ENCODE data around the gene RXFP4. TPM values are rescaled to one million over a fixed set of nuclear protein-coding genes. Genes with fewer than 3 reads are reported as not detected.
A peak's percentile ranks its signal among the peaks of the same experiment; 100 is the strongest.

RXFP4 gene
- total and polyA plus RNA-seq, 2 of the 13 experiments (the other 11 are each of a cell fraction or from before 2014, with no cell fraction given) = 0.38 to 1.4 TPM

- TF ChIP-seq, protein P1, sequence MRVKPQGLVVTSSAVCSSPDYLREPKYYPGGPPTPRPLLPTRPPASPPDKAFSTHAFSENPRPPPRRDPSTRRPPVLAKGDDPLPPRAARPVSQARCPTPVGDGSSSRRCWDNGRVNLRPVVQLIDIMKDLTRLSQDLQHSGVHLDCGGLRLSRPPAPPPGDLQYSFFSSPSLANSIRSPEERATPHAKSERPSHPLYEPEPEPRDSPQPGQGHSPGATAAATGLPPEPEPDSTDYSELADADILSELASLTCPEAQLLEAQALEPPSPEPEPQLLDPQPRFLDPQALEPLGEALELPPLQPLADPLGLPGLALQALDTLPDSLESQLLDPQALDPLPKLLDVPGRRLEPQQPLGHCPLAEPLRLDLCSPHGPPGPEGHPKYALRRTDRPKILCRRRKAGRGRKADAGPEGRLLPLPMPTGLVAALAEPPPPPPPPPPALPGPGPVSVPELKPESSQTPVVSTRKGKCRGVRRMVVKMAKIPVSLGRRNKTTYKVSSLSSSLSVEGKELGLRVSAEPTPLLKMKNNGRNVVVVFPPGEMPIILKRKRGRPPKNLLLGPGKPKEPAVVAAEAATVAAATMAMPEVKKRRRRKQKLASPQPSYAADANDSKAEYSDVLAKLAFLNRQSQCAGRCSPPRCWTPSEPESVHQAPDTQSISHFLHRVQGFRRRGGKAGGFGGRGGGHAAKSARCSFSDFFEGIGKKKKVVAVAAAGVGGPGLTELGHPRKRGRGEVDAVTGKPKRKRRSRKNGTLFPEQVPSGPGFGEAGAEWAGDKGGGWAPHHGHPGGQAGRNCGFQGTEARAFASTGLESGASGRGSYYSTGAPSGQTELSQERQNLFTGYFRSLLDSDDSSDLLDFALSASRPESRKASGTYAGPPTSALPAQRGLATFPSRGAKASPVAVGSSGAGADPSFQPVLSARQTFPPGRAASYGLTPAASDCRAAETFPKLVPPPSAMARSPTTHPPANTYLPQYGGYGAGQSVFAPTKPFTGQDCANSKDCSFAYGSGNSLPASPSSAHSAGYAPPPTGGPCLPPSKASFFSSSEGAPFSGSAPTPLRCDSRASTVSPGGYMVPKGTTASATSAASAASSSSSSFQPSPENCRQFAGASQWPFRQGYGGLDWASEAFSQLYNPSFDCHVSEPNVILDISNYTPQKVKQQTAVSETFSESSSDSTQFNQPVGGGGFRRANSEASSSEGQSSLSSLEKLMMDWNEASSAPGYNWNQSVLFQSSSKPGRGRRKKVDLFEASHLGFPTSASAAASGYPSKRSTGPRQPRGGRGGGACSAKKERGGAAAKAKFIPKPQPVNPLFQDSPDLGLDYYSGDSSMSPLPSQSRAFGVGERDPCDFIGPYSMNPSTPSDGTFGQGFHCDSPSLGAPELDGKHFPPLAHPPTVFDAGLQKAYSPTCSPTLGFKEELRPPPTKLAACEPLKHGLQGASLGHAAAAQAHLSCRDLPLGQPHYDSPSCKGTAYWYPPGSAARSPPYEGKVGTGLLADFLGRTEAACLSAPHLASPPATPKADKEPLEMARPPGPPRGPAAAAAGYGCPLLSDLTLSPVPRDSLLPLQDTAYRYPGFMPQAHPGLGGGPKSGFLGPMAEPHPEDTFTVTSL (CRISPR knock-in tag; IDR thresholded peaks at IDR 0.05; ENCODE audit: borderline replicate concordance) = peak; percentile 71; the same call in 1 of the 2 replicates
- TF ChIP-seq ETV5 (CRISPR knock-in tag; IDR thresholded peaks at IDR 0.05; ENCODE audit: borderline replicate concordance) (peak; percentile 28; the same call in 1 of the 2 replicates), ARID5B (CRISPR knock-in tag; IDR thresholded peaks at IDR 0.05) (peak; percentile 78; the same call in 1 of the 2 replicates), BHLHE40 (IDR thresholded peaks at IDR 0.05; ENCODE audit: low read length) (peak; percentile 72), FOXP4 (CRISPR knock-in tag; IDR thresholded peaks at IDR 0.05) (peak; percentile 83), FOXA3 (CRISPR knock-in tag; IDR thresholded peaks at IDR 0.05) (peak; percentile 43; the same call in 1 of the 2 replicates), SMARCE1 (IDR thresholded peaks at IDR 0.05; ENCODE audit: borderline replicate concordance) (no peak)
- TF ChIP-seq, protein P2, sequence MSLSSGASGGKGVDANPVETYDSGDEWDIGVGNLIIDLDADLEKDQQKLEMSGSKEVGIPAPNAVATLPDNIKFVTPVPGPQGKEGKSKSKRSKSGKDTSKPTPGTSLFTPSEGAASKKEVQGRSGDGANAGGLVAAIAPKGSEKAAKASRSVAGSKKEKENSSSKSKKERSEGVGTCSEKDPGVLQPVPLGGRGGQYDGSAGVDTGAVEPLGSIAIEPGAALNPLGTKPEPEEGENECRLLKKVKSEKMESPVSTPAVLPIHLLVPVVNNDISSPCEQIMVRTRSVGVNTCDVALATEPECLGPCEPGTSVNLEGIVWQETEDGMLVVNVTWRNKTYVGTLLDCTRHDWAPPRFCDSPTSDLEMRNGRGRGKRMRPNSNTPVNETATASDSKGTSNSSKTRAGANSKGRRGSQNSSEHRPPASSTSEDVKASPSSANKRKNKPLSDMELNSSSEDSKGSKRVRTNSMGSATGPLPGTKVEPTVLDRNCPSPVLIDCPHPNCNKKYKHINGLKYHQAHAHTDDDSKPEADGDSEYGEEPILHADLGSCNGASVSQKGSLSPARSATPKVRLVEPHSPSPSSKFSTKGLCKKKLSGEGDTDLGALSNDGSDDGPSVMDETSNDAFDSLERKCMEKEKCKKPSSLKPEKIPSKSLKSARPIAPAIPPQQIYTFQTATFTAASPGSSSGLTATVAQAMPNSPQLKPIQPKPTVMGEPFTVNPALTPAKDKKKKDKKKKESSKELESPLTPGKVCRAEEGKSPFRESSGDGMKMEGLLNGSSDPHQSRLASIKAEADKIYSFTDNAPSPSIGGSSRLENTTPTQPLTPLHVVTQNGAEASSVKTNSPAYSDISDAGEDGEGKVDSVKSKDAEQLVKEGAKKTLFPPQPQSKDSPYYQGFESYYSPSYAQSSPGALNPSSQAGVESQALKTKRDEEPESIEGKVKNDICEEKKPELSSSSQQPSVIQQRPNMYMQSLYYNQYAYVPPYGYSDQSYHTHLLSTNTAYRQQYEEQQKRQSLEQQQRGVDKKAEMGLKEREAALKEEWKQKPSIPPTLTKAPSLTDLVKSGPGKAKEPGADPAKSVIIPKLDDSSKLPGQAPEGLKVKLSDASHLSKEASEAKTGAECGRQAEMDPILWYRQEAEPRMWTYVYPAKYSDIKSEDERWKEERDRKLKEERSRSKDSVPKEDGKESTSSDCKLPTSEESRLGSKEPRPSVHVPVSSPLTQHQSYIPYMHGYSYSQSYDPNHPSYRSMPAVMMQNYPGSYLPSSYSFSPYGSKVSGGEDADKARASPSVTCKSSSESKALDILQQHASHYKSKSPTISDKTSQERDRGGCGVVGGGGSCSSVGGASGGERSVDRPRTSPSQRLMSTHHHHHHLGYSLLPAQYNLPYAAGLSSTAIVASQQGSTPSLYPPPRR (CRISPR knock-in tag; IDR thresholded peaks at IDR 0.05; ENCODE audit: borderline replicate concordance) = 0 out of 2 replicates have a peak, but pooled peaks have one; percentile 28
- TF ChIP-seq, protein P3, sequence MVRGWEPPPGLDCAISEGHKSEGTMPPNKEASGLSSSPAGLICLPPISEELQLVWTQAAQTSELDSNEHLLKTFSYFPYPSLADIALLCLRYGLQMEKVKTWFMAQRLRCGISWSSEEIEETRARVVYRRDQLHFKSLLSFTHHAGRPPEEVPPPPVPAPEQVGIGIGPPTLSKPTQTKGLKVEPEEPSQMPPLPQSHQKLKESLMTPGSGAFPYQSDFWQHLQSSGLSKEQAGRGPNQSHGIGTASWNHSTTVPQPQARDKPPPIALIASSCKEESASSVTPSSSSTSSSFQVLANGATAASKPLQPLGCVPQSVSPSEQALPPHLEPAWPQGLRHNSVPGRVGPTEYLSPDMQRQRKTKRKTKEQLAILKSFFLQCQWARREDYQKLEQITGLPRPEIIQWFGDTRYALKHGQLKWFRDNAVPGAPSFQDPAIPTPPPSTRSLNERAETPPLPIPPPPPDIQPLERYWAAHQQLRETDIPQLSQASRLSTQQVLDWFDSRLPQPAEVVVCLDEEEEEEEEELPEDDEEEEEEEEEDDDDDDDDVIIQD (CRISPR knock-in tag; IDR thresholded peaks at IDR 0.05; ENCODE audit: low read depth) = peak; percentile 15; the same call in 1 of the 2 replicates
These were observed 47.9 kb upstream of the RXFP4 start (continued) for GRCh38 chr1:155893389-155894142.

All from HepG2 (cell line).